HG03460 (cell line): ENCODE results near the gene ITIH4.
A peak's percentile ranks its signal among the peaks of the same experiment; 100 is the strongest.

Source experiments
- ATAC-seq: cut with Tn5 transposase; IDR thresholded peaks from one replicate; pipeline ENCODE4 v1.9.1; 2021; ENCODE audit not compliant: unreplicated experiment

The ITIH4 gene

DNA sequence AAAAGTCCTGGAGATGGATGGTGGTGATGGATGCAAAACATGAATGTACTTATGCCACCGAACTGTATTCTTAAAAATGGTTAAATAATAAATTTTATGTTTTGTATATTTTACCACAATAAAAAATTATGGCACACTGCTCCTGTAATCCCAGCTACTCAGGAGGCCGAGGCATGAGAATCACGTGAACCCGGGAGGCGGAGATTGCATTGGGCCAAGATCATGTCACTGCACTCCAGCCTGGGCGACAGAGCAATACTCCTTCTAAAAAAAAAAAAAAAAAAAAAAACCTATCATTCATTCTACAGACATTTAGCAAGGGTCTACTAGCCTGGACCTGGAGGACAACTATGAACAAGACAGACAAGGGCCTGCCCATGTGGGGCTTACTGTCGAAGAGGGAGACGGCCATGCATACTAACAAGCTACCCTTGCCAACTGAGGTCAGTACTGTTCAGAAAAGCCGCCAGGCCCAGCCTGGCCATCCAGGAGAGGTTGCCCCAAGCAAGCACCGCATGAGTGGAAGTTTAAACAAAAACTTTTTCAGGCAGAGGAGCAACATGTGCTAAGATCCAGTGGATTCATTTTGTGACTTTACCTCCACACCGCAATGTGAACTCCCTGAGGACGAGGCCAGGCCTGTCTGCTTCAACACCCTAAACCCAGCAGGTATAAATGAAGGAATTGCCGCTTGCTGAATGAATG, 57.0 kb downstream of the ITIH4 start:
- ATAC-seq, result no peak

- ATAC-seq, result no peak
Measured at GRCh38 chr3:52771702-52772101, 58.8 kb downstream of the ITIH4 start.

DNA sequence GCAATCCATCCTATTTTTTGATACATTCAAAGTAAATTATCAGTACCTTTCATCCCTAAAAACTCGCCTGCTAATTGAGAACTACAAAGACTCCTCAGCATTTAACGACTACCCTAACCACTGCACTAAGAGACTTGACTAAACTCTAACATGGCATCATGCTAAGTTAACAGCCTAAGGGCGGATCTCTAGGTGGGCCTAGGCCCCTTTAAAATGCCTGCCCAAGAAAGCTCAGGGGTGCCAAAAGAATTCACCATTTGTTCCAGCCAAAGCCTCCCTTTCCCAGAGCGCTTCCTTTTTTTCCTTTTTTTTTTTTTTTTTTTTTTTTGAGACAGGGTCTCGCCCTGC, 59.2 kb downstream of the ITIH4 start:
- ATAC-seq, result peak; percentile 20

GRCh38 chr3:52770496-52771333, 59.8 kb downstream of the ITIH4 start, which contains the start of gene NEK4:
NEK4 (minus strand) TSS chr3:52770940; CDS start chr3:52770746, 194 bp downstream.
- peak; percentile 86 for ATAC-seq

GRCh38 chr3:52769786-52770455, 60.6 kb downstream of the ITIH4 start:
- ATAC-seq, result no peak

- no peak for ATAC-seq
Measured at GRCh38 chr3:52763466-52763865, 67.0 kb downstream of the ITIH4 start.
